ENCODE results near the gene C3orf85. TPM values are rescaled to one million over a fixed set of nuclear protein-coding genes. Genes with fewer than 3 reads are reported as not detected.

Gene C3orf85, protein sequence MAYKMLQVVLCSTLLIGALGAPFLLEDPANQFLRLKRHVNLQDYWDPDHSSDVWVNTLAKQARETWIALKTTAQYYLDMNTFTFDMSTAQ
- total RNA-seq = not detected

DNA sequence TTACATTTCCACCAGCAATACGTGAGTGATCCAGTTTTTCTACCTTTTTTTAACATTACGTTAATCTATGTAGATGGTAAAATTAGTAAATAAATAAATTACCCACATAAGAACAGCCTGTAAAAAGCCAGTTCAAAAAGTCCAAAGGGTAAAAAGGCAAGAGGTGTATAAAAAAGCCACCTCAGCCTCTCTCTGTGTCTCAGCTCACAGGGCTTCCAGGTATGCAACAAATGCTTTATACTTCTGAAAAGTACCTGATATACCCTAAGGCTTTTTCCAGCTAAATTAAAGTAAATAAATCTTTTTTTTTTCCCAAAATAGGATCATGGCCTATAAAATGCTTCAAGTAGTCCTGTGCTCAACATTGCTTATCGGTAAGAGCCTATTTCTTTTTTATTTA lies at the start of gene C3orf85:
Gene C3orf85, plus strand, starts transcription at position 197 of the 400 bp plus-strand sequence. Its CDS starts 129 bp downstream, at position 326.

DNA sequence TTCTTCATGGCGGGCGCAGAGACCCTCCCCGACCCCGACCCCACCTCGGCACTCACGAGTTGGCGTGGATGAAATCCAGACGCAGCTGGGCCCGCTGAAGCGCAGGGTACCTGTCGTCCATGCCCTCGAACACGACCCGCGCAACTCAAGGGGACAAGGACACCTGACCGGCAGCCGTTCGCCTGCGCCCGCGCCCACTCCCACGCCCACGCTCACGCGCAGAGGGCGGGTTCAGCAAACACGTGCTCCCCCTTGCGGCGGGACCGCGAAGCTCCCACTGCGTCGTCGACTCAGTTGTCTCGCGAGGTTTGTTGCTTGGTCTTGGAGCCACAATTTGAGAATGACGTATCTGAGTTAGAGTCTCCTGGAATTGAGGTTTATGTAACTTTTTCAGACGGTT lies 18.6 kb upstream of the C3orf85 start, which contains the start of gene MORC1:
Gene MORC1, minus strand, starts transcription at position 196 of the 400 bp plus-strand sequence. Its CDS starts 75 bp downstream, at position 121.

Other genes with a start within 250 kb of the C3orf85 start
- not detected for gene GUCA1C, start 182.8 kb upstream of the C3orf85 start, total RNA-seq
- gene MORC1, start 18.6 kb upstream of the C3orf85 start, total RNA-seq = not detected
- gene DPPA2, start 179.8 kb downstream of the C3orf85 start, total RNA-seq = not detected
- not detected for gene DPPA4, start 200.8 kb downstream of the C3orf85 start, total RNA-seq